Neutrophil (primary cell): ENCODE data around the gene FAM47E.

ENCODE experiments used
- H3K27ac ChIP-seq: fragments of 200-600 bp; sonication (generic); 2 replicates; pipeline ENCODE4 v1.5.1; 2016; ENCODE audit warnings: mild to moderate bottlenecking, moderate library complexity
- H3K27me3 ChIP-seq: fragments of 200-600 bp; sonication (generic); 2 replicates; pipeline ENCODE4 v1.6.0; 2016; ENCODE audit warnings: mild to moderate bottlenecking
- H3K36me3 ChIP-seq: fragments of 200-600 bp; sonication (generic); 2 replicates; pipeline ENCODE4 v1.5.1; 2017
- H3K4me1 ChIP-seq, 2 experiments: fragments of 200-600 bp in 1 of 2; sonication (generic) in 1 of 2; 1 replicate in 1 of 2; 2 replicates in 1 of 2; pipeline versions ENCODE4 v1.5.1 to v1.6.1; 2013 to 2016; ENCODE audit warnings: low read depth in 1 of 2, low read length in 1 of 2, mild to moderate bottlenecking in 1 of 2, moderate library complexity in 1 of 2; ENCODE audit not compliant: control insufficient read depth in 1 of 2, insufficient read depth in 1 of 2
- H3K4me3 ChIP-seq, 2 experiments: fragments of 200-600 bp in 1 of 2; sonication (generic) in 1 of 2; 1 replicate in 1 of 2; 2 replicates in 1 of 2; pipeline ENCODE4 v1.5.1; 2013 to 2016; ENCODE audit warnings: low read depth in 1 of 2, low read length in 1 of 2, mild to moderate bottlenecking in 1 of 2, moderate library complexity in 1 of 2
- H3K9me3 ChIP-seq: fragments of 200-600 bp; sonication (generic); 2 replicates; pipeline ENCODE4 v1.5.1; 2016
- TF ChIP-seq, protein P1 (sequence below): fragments of 200-600 bp; sonication (generic); IDR thresholded peaks from 2 replicates; pipeline ENCODE4 v1.5.1; 2016; ENCODE audit warnings: antibody characterized with exemption

Gene FAM47E

DNA sequence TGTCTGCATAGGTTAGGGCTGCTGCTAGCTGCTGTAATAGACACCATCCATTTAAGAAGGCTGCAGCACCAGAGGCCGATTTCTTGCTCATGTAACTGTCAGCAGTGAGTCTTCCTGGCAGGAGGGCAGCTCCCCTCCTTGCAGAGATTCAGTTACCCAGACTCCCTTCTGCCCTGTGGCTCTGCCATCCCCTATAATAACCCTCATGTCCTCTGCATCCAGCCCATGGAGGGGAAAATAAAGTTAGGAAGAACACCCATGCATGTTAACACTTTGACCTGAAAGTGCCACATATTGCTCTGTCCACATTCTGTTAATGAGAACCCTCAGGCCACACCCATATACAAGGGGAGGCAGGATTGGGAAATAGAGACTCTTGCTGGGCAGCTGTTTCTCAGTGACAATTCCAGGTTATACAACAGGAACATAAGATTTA lies 60.4 kb downstream of the FAM47E start:
- H3K4me1 ChIP-seq = peaks cover 48 to 53% of the 10 kb centered on the region in 2 experiments
- no peaks in the 10 kb centered on the region for H3K27me3 ChIP-seq
- H3K9me3 ChIP-seq = no peaks in the 10 kb centered on the region
- no peak overlapping the region for H3K4me3 ChIP-seq
- peaks cover 16% of the 10 kb centered on the region for H3K36me3 ChIP-seq
- TF ChIP-seq, protein P1, sequence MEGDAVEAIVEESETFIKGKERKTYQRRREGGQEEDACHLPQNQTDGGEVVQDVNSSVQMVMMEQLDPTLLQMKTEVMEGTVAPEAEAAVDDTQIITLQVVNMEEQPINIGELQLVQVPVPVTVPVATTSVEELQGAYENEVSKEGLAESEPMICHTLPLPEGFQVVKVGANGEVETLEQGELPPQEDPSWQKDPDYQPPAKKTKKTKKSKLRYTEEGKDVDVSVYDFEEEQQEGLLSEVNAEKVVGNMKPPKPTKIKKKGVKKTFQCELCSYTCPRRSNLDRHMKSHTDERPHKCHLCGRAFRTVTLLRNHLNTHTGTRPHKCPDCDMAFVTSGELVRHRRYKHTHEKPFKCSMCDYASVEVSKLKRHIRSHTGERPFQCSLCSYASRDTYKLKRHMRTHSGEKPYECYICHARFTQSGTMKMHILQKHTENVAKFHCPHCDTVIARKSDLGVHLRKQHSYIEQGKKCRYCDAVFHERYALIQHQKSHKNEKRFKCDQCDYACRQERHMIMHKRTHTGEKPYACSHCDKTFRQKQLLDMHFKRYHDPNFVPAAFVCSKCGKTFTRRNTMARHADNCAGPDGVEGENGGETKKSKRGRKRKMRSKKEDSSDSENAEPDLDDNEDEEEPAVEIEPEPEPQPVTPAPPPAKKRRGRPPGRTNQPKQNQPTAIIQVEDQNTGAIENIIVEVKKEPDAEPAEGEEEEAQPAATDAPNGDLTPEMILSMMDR = no peak
- peak overlapping the region; percentile 41 for H3K27ac ChIP-seq

DNA sequence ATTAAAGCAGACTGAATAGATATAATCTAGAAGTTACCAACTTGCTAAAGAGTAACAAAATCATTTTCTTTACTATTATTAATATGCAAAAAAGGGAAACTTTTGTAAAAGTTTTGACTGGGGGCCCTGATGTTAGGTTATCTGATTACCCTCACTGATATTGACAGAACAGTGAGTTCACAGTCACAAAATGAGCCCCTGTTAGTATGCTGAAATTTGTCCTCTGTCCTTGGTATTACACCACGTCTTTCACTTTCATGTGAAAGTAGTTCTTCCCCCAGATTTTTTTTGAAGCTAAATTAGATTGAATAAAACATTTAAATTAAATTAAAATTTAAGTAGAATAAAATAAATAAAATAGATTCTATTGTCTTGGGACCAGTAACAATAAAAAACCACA lies 60.9 kb downstream of the FAM47E start:
- H3K4me3 ChIP-seq = no peak overlapping the region
- H3K4me1 ChIP-seq = peaks cover 43 to 47% of the 10 kb centered on the region in 2 experiments
- TF ChIP-seq, protein P1 = no peak
- H3K27me3 ChIP-seq = no peaks in the 10 kb centered on the region
- H3K27ac ChIP-seq = no peak overlapping the region
- H3K9me3 ChIP-seq = no peaks in the 10 kb centered on the region
- H3K36me3 ChIP-seq = peaks cover 16% of the 10 kb centered on the region

- peaks cover 32 to 36% of the 10 kb centered on the region in 2 experiments for H3K4me1 ChIP-seq
- no peaks in the 10 kb centered on the region for H3K9me3 ChIP-seq
- H3K4me3 ChIP-seq = no peak overlapping the region
- no peak overlapping the region for H3K27ac ChIP-seq
- H3K27me3 ChIP-seq = no peaks in the 10 kb centered on the region
- H3K36me3 ChIP-seq = peaks cover 16% of the 10 kb centered on the region
- TF ChIP-seq, protein P1 = no peak
These were observed 62.0 kb downstream of the FAM47E start for GRCh38 chr4:76313547-76313946.

DNA sequence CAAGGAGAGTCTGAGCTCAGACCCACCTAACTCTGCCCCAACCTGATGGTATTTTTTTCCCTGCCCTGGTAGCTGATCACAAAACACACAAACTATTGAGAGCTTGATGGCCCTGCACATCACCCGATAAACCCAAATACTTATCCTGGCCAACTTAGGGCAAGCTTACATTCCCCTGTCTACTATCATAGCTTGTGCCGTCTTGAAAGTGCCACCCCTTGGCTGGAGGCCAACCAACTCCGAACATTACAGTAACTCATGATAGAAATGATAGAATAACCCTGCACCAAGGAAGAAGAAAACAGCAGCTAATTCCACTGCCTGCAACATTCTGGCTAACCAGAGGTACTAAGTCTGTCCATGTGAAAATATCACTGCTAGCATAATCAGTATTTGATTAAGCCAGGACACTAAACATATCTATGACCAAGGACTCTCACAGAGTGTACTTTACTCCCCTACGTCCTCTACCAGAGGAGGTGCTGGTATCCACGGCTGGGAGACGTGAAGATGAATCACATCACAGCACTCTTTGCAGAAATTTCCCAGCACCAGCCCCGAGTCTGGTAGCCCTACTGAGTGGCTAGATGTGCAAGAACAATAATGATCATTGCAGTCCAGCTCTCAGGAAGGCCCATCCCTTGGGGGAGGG lies 63.9 kb downstream of the FAM47E start:
- no peak overlapping the region for H3K27ac ChIP-seq
- no peaks in the 10 kb centered on the region for H3K9me3 ChIP-seq
- peaks cover 6% of the 10 kb centered on the region for H3K36me3 ChIP-seq
- no peaks in the 10 kb centered on the region for H3K27me3 ChIP-seq
- TF ChIP-seq, protein P1 = no peak
- H3K4me1 ChIP-seq = peaks cover 15 to 18% of the 10 kb centered on the region in 2 experiments
- H3K4me3 ChIP-seq = no peak overlapping the region

GRCh38 chr4:76316131-76316530 lies 64.6 kb downstream of the FAM47E start:
- Histone ChIP-seq H3K27me3 (no peaks in the 10 kb centered on the region), H3K27ac (no peak overlapping the region), H3K9me3 (no peaks in the 10 kb centered on the region), H3K4me1 (peaks cover 10 to 13% of the 10 kb centered on the region in 2 experiments), H3K4me3 (no peak overlapping the region), H3K36me3 (no peaks in the 10 kb centered on the region)
- TF ChIP-seq, protein P1 = no peak
